CD4-positive, alpha-beta T cell treated with Interleukin-4 for 1 hour (primary cell): ENCODE measurements around the gene TMEM43.
"Not testable (repeated sequence)": the region's sequence is repeated elsewhere in the genome, so short reads cannot be mapped to it uniquely, and the experiment has no call there.

Experiments used
- DNase-seq, 2 donors: peaks; one replicate each; pipeline ENCODE4 v3.0.0-alpha.2; 2020 to 2022

Gene TMEM43, protein sequence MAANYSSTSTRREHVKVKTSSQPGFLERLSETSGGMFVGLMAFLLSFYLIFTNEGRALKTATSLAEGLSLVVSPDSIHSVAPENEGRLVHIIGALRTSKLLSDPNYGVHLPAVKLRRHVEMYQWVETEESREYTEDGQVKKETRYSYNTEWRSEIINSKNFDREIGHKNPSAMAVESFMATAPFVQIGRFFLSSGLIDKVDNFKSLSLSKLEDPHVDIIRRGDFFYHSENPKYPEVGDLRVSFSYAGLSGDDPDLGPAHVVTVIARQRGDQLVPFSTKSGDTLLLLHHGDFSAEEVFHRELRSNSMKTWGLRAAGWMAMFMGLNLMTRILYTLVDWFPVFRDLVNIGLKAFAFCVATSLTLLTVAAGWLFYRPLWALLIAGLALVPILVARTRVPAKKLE

DNA sequence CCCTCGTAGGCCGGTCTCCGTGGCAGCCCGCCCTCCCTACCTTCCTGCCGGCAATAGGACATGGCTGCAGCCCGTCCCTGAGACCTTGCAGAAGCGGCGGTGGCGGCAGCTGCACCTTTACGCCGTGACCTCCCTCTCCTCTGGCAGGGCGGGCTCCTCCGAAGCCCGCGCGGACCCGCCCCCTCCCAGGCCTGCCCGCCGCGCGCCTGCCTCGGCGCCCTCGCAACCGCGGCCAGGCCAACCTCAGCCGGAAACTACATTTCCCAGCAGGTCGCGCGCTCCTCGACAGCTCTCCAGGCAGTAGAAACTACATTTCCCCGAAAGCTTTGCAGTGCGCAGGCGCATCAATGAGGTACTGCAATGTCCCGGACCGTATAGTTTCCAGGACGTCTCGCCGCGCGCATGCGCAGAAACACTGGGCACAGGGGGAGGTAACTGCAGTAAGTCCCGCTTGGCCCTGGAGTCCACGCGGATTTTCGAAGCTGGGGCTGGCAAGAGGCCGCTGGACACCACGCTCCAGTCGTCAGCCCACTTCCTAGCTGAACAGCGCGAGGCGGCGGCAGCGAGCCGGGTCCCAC lies at the start of gene TMEM43, which contains the start of gene CHCHD4:
Gene TMEM43, plus strand, starts transcription at position 438 of the 578 bp plus-strand sequence. CDS start 142 bp downstream, outside the sequence.
Gene CHCHD4, minus strand, starts transcription at position 256 of the 578 bp plus-strand sequence. Its CDS starts 194 bp downstream, at position 62.
- peak; percentile 99 to 100 for DNase-seq

DNA sequence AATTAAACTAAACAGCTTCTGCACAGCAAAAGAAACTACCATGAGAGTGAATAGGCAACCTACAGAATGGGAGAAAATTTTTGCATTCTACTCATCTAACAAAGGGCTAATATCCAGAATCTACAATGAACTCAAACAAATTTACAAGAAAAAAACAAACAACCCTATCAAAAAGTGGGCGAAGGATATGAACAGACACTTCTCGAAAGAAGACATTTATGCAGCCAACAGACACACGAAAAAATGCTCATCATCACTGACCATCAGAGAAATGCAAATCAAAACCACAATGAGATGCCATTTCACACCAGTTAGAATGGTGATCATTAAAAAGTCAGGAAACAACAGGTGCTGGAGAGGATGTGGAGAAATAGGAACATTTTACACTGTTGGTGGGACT lies 49.6 kb upstream of the TMEM43 start:
- DNase-seq: not testable (repeated sequence)

DNA sequence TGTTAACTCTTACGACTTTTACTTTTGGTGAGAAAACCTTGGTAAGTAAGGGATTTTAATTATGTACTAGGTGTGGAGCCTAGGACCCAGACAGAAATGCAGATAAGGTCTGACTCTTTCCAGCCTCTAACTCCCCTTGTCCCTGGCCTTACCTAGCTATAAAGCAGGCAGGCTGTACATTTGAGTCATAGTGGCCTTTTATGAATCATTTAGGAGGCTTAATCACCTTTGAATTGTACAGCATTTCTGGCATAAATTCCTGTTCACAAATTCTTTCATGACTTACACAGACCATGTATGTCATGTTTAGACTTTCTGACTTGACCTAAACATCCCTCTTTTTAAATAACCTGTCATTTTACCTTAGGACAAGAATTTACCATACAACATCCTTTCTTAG lies 47.5 kb upstream of the TMEM43 start:
- no peak for DNase-seq

DNA sequence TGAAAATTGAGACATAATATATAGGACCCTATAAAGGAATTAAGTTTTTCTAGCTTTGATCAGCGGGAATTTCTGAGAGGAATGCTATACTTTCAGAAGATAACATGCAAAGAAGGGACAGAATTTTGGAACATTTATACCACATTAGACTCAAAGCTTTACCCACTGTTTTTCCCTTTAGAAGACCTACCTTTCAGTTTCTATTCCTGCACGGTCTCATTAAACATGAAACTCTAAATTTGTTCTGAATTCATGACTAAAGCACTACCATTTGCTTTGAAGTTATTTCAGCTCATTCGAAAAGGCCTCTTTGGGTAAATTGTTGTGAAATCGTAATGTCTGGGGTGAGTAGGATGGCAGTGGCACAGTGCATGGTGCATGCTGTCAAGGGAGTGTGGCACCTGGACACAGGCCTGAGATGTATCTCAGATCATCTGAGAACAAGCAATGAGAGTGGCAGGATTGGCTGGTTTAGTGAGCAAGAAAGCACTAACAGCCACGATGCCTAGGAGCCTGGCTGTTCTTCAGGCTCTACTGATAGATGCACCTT lies 42.7 kb upstream of the TMEM43 start:
- DNase-seq: no peak

DNA sequence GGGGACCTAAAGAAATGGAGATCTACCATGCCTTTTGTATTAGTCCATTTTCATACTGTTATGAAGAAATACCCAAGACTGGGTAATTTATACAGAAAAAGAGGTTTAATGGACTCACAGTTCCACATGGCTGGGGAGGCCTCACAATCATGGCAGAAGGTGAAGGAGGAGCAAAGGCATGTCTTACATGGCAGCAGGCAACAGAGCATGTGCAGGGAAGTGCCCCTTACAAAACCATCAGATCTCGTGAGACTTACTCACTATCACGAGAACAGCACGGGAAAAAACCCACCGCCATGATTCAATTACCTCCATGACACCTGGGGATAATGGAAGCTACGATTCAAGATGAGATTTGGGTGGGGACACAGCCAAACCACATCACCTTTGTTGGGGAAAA lies 37.4 kb upstream of the TMEM43 start:
- DNase-seq: not testable (repeated sequence)

DNA sequence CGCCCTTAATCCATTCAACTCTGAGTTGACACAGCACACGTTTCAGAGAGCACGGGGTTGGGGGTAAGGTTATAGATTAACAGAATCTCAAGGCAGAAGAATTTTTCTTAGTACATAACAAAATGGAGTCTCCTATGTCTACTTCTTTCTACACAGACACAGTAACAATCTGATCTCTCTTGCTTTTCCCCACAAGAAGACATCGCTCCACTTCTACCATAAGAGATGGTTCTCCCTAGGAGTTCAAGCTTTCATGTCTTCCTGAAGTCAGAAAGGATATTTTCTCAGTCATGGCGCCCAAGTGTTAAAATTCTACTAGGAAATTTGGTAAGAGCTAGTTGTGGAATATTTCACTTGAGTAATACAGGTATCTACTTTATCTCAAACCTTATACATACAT lies 32.9 kb upstream of the TMEM43 start:
- DNase-seq: not testable (repeated sequence)

DNA sequence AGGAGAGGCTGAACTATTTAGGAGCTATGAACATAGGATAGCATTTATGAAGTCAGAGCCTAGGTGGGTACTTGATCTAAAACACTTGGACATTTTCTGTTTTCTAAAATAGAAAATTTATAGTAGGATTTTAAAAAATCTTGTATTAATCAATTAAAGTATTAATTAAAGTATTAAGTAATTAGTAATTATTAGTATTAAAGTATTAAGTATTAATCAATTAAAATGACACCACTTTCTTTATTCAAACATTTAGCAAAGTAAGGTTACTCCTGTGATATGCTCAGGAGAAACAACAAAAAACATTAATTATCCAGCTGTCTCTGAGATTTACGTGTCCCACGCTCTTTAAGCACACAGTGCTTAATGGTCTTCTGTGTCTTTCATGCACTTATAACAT lies 32.4 kb upstream of the TMEM43 start:
- no peak for DNase-seq

DNA sequence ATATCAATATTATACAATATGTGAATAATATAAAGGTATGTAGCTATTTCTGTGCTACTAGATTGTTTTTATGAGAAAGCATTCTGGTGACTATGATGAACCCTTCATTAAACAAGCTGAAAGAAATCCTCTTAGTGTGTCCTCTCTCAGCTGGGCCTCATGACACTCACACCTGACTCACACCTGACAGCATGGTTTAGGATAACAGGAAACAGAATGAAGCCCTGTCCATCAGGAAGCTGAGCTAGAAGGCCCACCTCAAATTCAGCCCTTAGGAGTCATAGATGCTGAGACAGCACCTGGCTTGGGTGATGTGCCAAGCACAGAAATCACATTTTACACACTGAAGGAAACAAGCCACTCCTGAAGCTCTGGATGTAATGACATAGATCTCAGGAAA lies 31.0 kb upstream of the TMEM43 start:
- DNase-seq: no peak

DNA sequence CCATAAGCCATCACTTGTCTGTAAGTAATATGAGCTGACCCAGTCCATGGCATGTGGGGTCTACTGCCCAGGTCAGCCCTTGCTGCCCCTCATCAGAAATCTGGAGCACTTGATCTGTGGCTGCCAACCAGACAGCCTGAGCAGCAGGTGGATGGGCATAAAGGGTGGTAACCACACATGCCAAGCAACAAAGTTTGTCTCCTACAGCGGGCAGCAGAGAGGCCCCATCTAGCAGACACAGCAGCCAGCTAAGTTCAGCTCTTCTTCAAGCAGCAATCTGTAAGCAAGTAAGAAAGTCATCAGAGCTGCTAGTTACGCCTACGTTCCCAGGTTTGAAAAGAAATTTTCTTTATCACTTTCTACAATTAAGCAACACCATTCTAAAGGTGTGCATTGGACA lies 28.1 kb upstream of the TMEM43 start:
- DNase-seq: no peak

DNA sequence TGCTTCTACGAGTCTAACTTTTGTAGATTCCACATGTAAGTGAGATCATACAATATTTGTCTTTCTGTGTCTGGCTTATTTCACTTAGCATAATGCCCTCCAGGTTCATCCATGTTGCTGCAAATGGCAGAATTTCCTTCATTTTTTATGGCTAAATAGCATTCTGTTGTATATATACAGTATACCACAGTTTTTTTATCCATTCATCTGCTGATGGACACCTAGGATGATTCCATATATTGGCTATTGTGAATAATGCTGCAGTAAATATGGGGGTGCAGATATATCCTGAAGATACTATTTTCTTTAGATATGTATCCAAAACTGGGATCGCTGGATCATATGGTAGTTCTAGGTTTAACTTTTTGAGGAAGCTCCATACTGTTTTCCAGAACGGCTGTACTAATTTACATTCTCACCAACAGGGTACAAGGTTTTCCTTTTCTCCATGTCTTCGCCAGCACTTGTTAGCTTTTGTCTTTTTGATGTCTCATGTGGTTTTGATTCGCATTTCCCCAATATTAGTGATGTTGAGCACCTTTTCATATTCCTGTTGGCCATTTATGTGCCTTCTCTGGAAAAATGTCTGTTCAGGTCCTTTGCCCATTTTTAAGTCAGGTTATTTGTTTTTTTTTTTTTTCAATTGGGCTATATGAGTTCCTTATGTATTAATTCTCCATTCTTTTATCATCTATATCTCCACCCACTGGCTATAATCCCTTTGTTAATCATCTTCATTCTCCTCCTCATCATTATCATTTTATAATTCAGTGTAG lies 27.0 kb upstream of the TMEM43 start:
- DNase-seq: no peak

DNA sequence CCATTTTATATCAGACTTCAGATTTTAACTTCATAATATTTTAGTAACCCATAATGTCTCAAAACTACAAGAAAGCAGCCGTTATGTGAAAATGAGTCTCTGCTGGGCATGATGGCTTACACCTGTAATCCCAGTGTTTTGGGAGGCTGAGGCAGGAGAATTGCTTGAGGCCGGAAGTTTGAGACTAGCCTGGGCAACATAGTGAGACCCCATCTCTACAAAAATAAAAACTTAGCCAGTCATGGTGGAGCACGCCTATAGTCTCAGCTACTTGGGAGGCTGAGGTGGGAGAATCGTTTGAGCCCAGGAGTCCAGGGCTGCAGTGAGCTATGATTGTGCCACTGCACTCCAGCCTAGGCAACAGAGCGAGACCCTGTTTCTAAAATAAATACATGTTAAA lies 15.0 kb upstream of the TMEM43 start:
- not testable (repeated sequence) for DNase-seq

DNA sequence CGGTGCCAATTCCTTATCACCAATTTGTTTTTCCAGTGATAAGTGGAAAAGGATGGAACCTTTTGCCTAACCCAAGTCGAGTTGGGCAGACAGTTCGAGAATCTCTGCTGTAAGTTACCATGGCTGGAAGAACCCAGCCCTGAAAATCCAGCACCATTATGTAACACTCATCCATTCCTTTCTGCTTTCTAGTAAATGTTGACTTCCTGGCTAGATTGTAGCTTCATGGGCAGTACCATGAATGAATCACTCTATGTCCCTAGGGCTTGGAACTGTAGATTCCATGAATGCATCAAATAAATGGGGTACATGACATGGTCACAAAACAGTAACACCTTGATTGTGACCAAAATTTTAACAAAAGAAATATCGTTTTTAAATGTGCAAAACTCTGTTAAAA lies 14.2 kb upstream of the TMEM43 start:
- no peak for DNase-seq

DNA sequence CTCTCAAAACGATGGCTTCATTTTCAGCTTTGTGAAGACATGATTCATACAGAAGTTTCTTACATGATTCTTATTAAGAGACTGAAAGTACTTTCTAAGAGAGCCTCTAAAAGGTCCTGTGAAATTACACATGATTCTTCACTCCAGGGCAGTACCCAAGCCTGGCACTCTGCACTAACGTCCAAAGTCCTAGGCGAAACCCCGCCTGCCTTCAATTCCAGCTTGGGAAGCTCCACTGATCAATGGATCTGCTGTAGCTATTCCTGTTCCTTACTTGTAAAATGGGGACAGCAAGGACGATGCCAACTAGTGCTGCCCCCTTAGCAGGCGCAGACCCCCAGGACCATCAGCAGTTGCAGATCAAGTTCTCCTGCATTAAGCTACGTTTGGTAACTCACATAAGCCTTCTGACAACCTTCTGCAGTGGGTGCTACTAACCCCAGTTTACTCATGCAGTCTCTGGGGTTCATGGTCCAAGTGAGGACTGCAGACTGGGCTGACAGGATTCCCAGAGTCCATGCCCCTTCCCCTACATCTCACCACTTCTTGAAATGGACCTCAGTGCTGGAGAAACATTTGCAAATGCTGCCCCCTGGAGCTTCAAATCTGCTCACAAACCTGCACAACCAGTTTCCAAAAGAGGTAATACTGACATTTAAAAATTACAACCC lies 10.8 kb upstream of the TMEM43 start:
- no peak for DNase-seq

DNA sequence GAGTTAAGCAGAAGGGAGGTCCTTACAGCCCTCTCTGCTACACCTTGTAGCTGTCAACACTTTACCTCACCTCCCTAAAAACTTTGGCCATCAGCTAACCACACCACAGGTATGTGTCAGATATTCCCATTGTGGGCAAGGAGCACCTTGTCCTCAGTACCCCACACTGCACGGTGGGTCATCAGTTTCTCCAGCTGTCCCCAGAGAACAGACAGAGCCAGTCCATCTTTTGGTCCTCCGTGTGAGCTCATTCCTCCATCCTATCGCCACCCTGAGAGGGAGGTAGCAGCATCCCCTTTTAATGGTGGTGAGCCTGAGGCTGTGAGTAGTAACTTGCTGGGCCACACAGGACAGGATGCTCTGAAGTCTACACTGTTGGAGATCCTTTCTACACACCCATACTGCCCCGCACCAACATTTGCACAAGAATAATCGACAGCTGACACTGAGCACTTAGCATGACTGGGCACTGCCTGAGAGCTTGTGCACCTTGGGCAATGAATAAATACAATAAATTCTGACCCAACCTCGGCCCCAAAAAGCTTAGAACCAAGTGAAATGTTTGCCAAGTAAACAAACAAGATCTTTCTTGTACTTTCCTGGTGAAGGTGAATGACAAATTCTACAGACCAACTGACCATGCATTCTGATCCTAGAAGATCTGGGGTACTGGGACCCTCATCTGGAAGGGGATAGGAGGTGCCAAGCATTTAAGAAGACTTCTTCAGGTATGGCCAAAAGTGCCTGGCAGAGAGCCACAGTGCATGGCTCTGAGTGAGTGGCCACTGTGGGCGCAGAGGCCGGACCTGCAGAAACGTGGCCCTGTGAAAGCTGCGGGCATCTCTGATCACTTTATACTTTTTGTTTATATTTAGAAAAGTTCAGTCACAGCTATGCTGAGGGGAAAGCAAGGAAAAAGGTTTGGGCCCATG lies 7.1 kb upstream of the TMEM43 start:
- no peak for DNase-seq

DNA sequence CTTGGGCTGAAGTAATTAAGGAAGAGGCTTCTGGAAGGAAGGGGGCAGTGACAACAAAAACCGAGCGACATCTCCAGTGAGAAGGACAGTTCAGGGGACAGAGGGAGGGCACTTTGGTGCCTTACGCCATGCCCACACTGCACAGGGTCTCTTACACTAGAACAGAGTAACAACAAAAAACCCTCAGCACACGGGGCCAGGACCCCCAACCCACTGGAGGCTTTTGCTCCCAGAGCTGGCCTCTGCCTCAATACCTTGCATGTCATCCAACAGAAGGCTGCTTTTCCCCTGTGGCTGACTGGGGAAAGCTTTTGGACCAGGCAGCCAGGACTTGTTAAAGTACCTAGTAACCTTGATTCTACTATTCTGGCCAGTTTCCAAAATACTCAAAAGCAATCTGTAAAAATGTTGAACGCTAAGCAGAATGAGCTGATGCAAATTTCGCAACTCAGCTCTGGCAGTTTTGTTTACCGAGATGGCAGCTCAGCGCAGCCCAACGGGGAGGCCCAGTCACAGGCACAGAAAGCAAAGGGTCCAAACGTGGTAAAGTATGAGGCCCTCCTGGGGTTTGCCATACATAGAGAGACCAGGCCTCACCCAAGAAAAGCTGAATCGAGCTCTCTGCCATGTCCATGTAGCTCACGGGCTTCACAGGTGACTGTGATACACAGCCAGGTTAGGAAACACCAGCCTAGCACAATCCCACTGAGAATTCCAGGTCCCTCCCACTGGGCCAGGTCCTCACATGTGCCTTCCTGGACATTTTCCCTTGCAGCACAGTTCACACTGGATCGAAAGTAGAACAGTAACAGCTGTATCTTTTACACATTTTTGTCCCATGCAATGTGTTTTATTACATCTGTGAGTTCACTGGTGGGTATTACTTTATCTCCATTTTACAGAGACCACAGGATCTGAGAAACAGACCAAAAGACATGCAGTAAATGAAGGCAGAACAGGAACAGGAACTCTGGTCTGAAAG lies 6.2 kb upstream of the TMEM43 start:
- no peak for DNase-seq

DNA sequence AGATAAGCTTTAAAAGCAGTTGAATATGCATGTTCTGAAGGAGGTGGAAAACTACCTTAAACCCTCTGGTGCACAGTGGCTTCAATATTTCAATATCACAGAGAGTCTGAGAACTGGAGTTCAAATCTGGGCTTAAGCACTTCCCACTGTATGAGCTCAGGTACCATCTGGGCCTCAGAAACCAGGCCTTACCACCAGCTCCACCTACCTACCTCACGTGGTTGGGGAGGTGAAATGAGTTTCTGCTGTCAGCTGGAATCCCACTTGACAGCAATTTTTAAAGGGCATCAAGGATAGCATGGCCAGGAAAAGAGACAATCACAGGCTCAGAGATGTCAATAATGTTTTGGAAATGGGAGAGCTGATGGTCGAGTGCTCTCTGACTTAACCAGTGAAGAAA lies 5.2 kb upstream of the TMEM43 start:
- no peak for DNase-seq

DNA sequence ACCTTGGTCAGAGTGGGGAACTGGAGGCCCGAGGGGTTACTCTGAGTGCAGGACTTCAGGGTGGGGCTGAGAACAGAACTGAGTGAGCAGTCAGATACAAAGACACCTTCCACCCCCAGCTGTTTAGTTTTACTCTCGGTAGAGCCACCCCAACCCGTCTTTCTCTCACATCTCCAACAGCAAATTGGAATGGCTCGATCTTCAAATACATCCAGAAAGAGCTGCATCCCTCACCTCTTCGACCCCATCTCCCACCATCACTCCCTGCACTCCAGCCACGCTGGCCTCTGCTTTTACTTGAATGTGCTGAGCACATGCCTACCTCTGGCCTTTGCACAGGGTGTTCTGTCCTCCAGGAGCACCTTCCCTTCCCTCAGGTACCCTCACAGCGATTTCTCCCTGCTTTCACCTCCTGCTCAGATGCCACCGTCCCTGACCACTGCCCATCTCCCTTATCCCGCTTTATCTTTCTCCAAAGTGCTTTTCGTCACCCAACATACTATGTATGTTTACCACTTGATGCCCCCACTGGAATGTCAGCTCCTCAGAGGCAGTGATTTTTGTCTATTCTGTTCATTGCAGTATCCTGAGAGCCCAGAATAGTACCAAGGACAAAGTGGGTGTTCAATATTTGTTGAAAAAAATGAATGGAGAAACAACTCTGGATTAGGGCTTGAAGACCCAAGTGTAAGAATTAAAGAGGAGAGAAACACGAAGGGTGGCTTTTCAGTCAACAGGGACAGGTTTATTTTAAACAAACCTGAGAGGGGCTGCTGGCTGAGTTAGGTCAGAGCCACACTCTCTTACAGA lies 4.5 kb upstream of the TMEM43 start:
- no peak for DNase-seq

DNA sequence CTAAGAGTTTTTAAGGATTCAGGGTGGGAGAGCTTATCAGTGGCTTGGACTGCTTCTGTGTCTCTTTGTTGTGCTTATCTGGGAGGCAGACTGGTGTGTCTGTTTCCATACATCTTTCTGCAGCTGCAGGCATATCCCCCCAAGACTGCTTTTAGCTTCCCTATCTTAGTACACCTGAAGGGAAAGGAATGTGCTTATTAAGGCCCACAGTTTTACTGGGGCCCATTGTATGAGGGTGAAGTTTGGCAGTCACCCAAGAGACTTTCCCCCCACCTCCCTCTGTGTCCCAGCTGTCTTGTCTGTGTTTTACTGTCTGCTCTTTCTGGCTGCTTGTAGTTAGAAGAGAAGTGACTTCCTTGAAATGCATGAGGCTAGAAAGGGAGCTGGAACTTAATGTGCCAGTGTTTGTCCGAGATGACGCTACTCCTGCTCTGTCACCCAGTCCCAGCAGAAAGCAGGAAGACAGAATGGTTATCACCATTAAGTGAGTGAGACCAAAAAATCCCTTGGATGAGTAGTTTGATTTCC lies 3.9 kb upstream of the TMEM43 start:
- not testable (repeated sequence) for DNase-seq

DNA sequence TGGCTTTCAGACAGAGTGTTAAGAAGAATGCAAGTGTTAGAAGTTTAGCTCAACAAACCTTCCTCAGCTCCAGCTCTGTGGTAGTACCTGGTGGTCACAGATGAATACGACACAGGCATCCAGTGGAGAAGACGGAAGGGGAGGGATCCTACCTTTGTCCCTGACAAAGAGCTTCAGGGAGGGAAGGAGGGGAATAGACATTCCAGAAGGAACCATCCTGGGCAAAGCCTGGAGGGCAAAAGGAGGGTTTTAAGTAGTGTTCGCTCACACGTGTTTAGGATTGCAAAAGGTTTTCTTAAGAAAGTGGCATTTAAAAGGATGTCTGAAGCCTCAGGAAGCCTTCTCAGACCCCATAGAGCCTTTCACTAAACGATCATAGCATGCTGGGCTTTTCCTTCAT lies 3.0 kb upstream of the TMEM43 start:
- no peak for DNase-seq
